ENCODE results near the gene RDH12.

The RDH12 gene

GRCh38 chr14:67757175-67757574 is 55.5 kb downstream of the RDH12 start:
- no peak for DNase-seq

- DNase-seq: no peak
These were observed 58.2 kb downstream of the RDH12 start for GRCh38 chr14:67759916-67760315.

GRCh38 chr14:67762051-67762450 is 60.4 kb downstream of the RDH12 start:
- DNase-seq: no peak

GRCh38 chr14:67763158-67763822 is 61.6 kb downstream of the RDH12 start:
- DNase-seq: no peak

GRCh38 chr14:67764496-67764895 is 62.8 kb downstream of the RDH12 start:
- no peak for DNase-seq

- no peak for DNase-seq
These were observed 63.6 kb downstream of the RDH12 start for GRCh38 chr14:67765192-67765834.

GRCh38 chr14:67766035-67766680 is 64.5 kb downstream of the RDH12 start:
- DNase-seq: no peak

- DNase-seq: no peak
These were observed 66.5 kb downstream of the RDH12 start for GRCh38 chr14:67768219-67768618.

- no peak for DNase-seq
These were observed 72.2 kb downstream of the RDH12 start for GRCh38 chr14:67773844-67774377.

GRCh38 chr14:67776653-67777322 is 75.1 kb downstream of the RDH12 start:
- no peak for DNase-seq

GRCh38 chr14:67778792-67779191 is 77.1 kb downstream of the RDH12 start:
- no peak for DNase-seq

- no peak for DNase-seq
These were observed 80.4 kb downstream of the RDH12 start for GRCh38 chr14:67782090-67782489.
